GM19035 (cell line): ENCODE data around the gene EDC3.
"Not testable (repeated sequence)": the region's sequence is repeated elsewhere in the genome, so short reads cannot be mapped to it uniquely, and the experiment has no call there.

ENCODE experiments used
- ATAC-seq: cut with Tn5 transposase; IDR thresholded peaks from one replicate; pipeline ENCODE4 v1.9.1; 2021; ENCODE audit not compliant: unreplicated experiment

EDC3 gene

DNA sequence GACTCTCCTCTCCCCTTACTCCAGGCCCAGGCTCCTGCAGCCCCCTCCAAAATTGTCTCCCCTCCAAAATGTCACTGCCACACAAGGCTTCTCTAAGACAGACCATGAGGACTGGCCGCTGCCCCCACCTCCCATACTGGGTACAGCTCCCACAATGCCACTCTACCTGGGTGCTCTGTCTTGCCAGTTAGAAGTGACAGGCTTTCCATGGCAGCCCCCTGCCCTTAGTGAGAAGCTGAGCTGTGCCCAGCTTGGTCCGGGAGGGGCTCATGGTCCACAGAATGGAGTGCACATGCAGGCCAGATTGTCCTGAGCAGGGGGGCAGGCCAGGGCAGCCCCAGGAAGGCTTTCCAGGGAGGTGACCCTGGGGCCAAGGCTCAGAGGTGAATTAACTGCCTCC, 83.1 kb downstream of the EDC3 start:
- no peak for ATAC-seq

GRCh38 chr15:74611834-74612233, 84.0 kb downstream of the EDC3 start:
- no peak for ATAC-seq

GRCh38 chr15:74611341-74611740, 84.5 kb downstream of the EDC3 start:
- no peak for ATAC-seq

GRCh38 chr15:74610302-74610951, 85.4 kb downstream of the EDC3 start:
- ATAC-seq = no peak

- no peak for ATAC-seq
Observed at GRCh38 chr15:74609938-74610301, 85.9 kb downstream of the EDC3 start.

- ATAC-seq = no peak
Observed at GRCh38 chr15:74608786-74609185, 87.0 kb downstream of the EDC3 start.

GRCh38 chr15:74605795-74606150, 90.1 kb downstream of the EDC3 start:
- no peak for ATAC-seq

GRCh38 chr15:74604983-74605794, 90.6 kb downstream of the EDC3 start:
- ATAC-seq = no peak

GRCh38 chr15:74603789-74604705, 91.8 kb downstream of the EDC3 start:
- ATAC-seq = no peak

DNA sequence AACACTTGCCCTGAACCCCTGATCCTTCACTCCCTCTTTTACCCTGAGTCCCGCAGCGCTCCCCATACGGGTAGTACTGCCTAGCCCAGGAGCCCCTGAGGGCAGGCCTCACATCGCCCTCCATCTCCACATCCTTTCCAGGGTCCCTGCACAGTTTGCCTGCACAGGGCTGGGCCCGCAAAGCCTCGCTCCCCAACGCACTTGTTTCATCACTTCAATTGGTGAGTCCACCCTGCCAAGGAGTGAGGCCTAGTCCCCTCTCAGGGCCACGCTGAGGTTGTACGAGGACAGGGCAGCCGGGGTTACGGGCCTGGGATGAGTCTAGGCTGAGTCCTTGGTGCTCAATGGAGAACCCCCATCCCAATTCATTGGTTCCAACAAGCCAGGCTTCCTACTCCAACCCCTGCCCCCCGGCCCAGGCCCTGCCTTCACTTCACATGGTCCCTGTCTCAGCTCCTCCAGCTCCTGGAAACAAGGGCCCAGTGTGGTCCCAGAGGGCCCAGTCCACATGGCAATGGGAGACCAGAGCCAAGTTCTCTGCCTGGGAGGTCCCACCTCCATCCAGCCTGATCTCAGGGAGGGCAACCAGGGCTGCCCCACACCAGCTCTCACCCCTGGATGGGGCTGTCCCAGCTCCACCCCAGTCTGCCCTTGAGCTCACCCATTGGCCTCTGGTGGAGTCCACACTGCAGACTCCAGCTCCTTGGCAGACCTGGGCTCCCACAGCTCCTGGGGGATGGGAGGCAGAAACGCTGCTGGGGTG, 92.6 kb downstream of the EDC3 start:
- no peak for ATAC-seq

DNA sequence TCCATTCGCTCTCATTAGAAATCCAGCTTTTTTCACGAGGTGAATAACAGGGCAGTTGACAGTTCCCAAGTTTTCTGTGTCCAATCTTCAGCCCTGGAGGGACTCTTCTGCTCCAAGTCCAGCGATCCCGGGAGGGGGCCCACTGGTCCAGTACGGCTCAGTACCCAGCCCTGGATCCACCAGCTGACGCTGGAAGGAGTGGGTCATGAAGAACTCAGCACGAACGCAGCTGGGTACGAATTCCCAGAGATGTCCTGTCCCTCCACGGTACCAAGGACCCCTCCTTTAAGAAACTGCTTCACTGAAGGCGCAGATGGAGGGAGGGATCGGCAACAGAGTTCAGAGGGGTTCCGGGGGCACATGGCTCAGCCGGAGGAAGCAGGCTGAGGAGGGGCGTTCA, 96.7 kb downstream of the EDC3 start:
- ATAC-seq = no peak

GRCh38 chr15:74598126-74598842, 97.5 kb downstream of the EDC3 start:
- ATAC-seq = peak; percentile 89

GRCh38 chr15:74597146-74597705, 98.6 kb downstream of the EDC3 start:
- not testable (repeated sequence) for ATAC-seq

- not testable (repeated sequence) for ATAC-seq
Observed at GRCh38 chr15:74596736-74597135, 99.1 kb downstream of the EDC3 start.

DNA sequence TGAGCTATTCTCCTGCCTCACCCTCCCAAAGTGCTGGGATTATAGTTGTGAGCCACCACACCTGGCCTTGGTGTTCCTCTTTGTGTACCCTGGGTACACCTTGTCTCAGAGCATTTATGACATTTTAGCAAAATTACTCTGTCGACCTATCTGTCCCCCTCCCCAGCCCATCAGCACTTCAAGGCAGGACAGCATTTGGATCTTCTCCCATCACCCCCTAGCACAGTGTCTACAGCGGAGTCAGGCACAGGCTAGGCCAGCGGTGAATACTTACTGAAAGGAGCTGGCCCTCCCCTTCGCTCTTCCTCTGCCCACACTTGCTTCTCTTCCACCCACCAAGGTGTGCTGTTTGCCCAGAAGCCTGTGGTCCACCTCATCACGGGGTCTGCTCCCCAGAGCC, 100.6 kb downstream of the EDC3 start:
- no peak for ATAC-seq

DNA sequence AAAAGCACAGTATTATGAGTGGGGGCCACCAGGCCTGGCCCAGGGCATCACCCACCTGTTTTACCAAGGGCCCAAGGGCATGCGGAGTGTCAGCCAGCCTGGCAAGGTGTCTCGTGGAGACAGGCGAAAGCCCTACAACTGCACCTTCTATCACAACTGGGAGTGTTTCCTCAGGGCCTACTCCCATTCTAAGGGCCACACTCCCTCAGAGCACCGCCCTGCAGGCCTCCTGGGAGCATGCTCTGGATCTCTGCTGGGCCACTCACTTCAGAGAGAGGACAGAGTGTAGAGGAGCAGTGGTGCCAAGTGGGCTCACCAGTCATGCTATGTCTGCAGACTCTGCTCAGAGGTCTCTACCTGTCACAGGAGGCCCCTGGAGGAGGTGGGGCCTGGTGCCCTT, 101.4 kb downstream of the EDC3 start:
- ATAC-seq = no peak

GRCh38 chr15:74593122-74593521, 102.7 kb downstream of the EDC3 start:
- no peak for ATAC-seq

GRCh38 chr15:74592222-74592621, 103.6 kb downstream of the EDC3 start:
- ATAC-seq = no peak

GRCh38 chr15:74589826-74590225, 106.0 kb downstream of the EDC3 start:
- no peak for ATAC-seq

- no peak for ATAC-seq
Observed at GRCh38 chr15:74585857-74586256, 110.0 kb downstream of the EDC3 start.
